Upper lobe of left lung (tissue), 4 donors: ENCODE results near the gene ADRA1B.

Source experiments
- POLR2A ChIP-seq, 4 donors: fragments of 450-650 bp; IDR thresholded peaks; one replicate each; pipeline ENCODE4 v1.5.1; 2016 to 2017; ENCODE audit warnings: antibody characterized with exemption in 4 of 4, mild to moderate bottlenecking in 2 of 4
- POLR2AphosphoS5 ChIP-seq, 2 donors: sonication (generic); formaldehyde crosslinking; IDR thresholded peaks; one replicate each; pipeline ENCODE4 v1.5.1; 2017; ENCODE audit warnings: antibody characterized with exemption in 2 of 2

DNA sequence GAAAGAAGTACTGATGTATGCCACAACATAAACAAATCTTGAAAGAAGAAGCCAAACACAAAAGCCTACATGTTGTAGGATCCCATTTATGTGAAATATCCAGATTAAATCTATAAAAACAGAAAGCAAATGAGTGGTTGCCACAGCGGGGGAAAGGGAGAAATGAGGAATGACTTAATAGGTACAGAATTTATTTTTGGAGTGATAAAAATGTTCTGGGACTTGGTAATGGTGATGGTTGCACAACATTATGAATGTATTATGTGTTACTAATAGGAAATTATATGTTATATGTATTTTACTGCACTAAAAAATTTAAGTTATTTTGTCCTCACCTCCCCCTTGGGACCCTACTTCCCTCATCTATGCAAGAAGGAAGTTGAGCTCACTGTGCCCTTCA lies 76.3 kb downstream of the ADRA1B start:
- TF ChIP-seq POLR2A (IDR thresholded peaks at IDR 0.05) (no peak), POLR2AphosphoS5 (IDR thresholded peaks at IDR 0.05) (no peak)
